ENCODE measurements around the gene ALOX5AP.

DNA sequence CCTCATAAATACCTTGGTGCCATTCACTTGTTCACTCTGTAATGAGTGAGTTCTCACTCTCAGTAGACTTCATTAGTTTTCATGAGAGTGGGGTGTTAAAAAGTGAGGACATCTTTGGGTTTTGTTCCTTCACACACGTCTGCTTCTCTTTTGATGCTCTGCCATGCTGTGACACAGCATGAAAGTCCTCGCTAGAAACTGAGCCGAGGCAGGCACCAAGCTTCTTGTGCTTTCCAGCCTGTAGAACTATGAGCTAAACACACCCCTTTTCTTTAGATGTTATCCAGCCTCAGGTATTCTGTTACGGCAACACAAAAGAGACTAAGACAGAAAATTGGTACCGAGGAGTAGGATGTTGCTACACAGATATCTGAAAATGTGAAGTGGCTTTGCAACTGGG lies 43.7 kb downstream of the ALOX5AP start:
- TF ChIP-seq, protein P1, sequence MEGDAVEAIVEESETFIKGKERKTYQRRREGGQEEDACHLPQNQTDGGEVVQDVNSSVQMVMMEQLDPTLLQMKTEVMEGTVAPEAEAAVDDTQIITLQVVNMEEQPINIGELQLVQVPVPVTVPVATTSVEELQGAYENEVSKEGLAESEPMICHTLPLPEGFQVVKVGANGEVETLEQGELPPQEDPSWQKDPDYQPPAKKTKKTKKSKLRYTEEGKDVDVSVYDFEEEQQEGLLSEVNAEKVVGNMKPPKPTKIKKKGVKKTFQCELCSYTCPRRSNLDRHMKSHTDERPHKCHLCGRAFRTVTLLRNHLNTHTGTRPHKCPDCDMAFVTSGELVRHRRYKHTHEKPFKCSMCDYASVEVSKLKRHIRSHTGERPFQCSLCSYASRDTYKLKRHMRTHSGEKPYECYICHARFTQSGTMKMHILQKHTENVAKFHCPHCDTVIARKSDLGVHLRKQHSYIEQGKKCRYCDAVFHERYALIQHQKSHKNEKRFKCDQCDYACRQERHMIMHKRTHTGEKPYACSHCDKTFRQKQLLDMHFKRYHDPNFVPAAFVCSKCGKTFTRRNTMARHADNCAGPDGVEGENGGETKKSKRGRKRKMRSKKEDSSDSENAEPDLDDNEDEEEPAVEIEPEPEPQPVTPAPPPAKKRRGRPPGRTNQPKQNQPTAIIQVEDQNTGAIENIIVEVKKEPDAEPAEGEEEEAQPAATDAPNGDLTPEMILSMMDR (conservative IDR thresholded peaks at IDR 0.05; ENCODE audit: low read depth, low read length) = no peak
- TF ChIP-seq EZH2 (IDR thresholded peaks at IDR 0.05; ENCODE audit: borderline replicate concordance, low read depth, low read length, poor library complexity, severe bottlenecking) = no peak
